CD4-positive, alpha-beta memory T cell (primary cell): ENCODE measurements around the gene FBXO4. TPM values are rescaled to one million over a fixed set of nuclear protein-coding genes. Genes with fewer than 3 reads are reported as not detected.
"Not testable (repeated sequence)": the region's sequence is repeated elsewhere in the genome, so short reads cannot be mapped to it uniquely, and the experiment has no call there.

Source experiments
- CTCF ChIA-PET: fragments of 350-600 bp; sonication (Branson Sonifier 250); formaldehyde crosslinking; loops from one replicate; lab custom pipeline; 2021; ENCODE audit warnings: inconsistent platforms; ENCODE audit not compliant: partially characterized antibody; lab: Charles Lee
- POLR2A ChIA-PET: fragments of 350-600 bp; sonication (Branson Sonifier 250); formaldehyde crosslinking; loops from one replicate; lab custom pipeline; 2021; ENCODE audit not compliant: partially characterized antibody; lab: Charles Lee
- DNase-seq, 5 donors: peaks; one replicate each; pipeline versions ENCODE4 v3.0.0 to v3.0.0-alpha.2; 2020 to 2022; ENCODE audit warnings: mixed read lengths in 1 of 5
- H3K27ac ChIP-seq: one replicate; pipeline ENCODE4 v1.7.0; 2013; ENCODE audit warnings: low read depth, low read length
- H3K27me3 ChIP-seq: 2 replicates; pipeline ENCODE4 v1.7.0; 2013; ENCODE audit warnings: mild to moderate bottlenecking, low read length, moderate library complexity; ENCODE audit not compliant: insufficient read depth
- H3K36me3 ChIP-seq: 2 replicates; pipeline ENCODE4 v1.7.0; 2013; ENCODE audit warnings: mild to moderate bottlenecking, low read length, moderate library complexity; ENCODE audit not compliant: insufficient read depth
- H3K4me1 ChIP-seq: 2 replicates; pipeline ENCODE4 v1.7.0; 2013; ENCODE audit warnings: mild to moderate bottlenecking, low read length, moderate library complexity; ENCODE audit not compliant: insufficient read depth
- H3K4me3 ChIP-seq, 2 donors: one replicate each; pipeline ENCODE4 v1.7.0; 2013; ENCODE audit warnings: low read length in 2 of 2, mild to moderate bottlenecking in 1 of 2
- H3K9me3 ChIP-seq, 2 donors: one replicate each; pipeline ENCODE4 v1.7.0; 2013; ENCODE audit warnings: low read length in 2 of 2, control low read depth in 1 of 2; ENCODE audit not compliant: control insufficient read depth in 1 of 2
- H3K27ac Mint-ChIP-seq, 7 donors: one replicate each; pipeline ENCODE4 v1.8.0; 2020 to 2021; ENCODE audit warnings: mixed read lengths in 7 of 7, mild to moderate bottlenecking in 6 of 7, inconsistent platforms in 3 of 7, moderate library complexity in 3 of 7
- H3K27me3 Mint-ChIP-seq, 2 donors: one replicate each; pipeline ENCODE4 v1.8.0; 2020 to 2021; ENCODE audit warnings: mixed read lengths in 2 of 2
- H3K36me3 Mint-ChIP-seq, 2 donors: one replicate each; pipeline ENCODE4 v1.8.0; 2020 to 2021; ENCODE audit warnings: mixed read lengths in 2 of 2, inconsistent platforms in 1 of 2, mild to moderate bottlenecking in 1 of 2
- H3K4me1 Mint-ChIP-seq, 4 donors: one replicate each; pipeline ENCODE4 v1.8.0; 2020 to 2021; ENCODE audit warnings: mixed read lengths in 4 of 4, mild to moderate bottlenecking in 1 of 4
- H3K4me3 Mint-ChIP-seq, 8 donors: one replicate each; pipeline ENCODE4 v1.8.0; 2020 to 2021; ENCODE audit warnings: mixed read lengths in 8 of 8, mild to moderate bottlenecking in 7 of 8, moderate library complexity in 6 of 8, inconsistent platforms in 3 of 8
- H3K9me3 Mint-ChIP-seq, 8 donors: one replicate each; pipeline ENCODE4 v1.8.0; 2020 to 2021; ENCODE audit warnings: mixed read lengths in 8 of 8, mild to moderate bottlenecking in 5 of 8, inconsistent platforms in 3 of 8, moderate library complexity in 1 of 8
- intact Hi-C: fragments of 100-400 bp; cut with micrococcal nuclease; formaldehyde crosslinking; loops from one replicate; pipeline ENCODE4 v1.15.1; 2023
- polyA plus RNA-seq, 2 donors: library from polyadenylated mRNA; unstranded; fragments of 300-500 nt; fragmentation: Illumina TruSeq; gene quantifications; one replicate each; pipeline ENCODE4 v1.2.3, GENCODE V29; 2021
- total RNA-seq, 2 experiments: library from RNA; stranded (reverse); gene quantifications; one replicate each; pipeline ENCODE4 v1.2.3, GENCODE V29; 2021

The FBXO4 gene
- total and polyA plus RNA-seq, 4 experiments from 2014 or later = 14.9 to 21.2 (median 16.6) TPM

- Histone ChIP-seq H3K27me3 (no peaks in the 10 kb centered on the region), H3K4me3 (no peak overlapping the region), H3K9me3 (no peaks in the 10 kb centered on the region), H3K4me1 (no peaks in the 10 kb centered on the region), H3K36me3 (no peaks in the 10 kb centered on the region), H3K27ac (no peak overlapping the region)
- no peak for DNase-seq
- no peaks in the 10 kb centered on the region for H3K4me1 Mint-ChIP-seq
- POLR2A ChIA-PET = no interaction called here
- H3K9me3 Mint-ChIP-seq = no peaks in the 10 kb centered on the region
- no peak overlapping the region for H3K4me3 Mint-ChIP-seq
- intact Hi-C loops = no loop called here
- CTCF ChIA-PET = interaction anchor here (1.1 kb wide), 1 partner anchor 116 kb away, joined by 3 read pairs; no protein-coding TSS in a partner anchor
- H3K27me3 Mint-ChIP-seq = no peaks in the 10 kb centered on the region
- H3K27ac Mint-ChIP-seq = no peak overlapping the region
- H3K36me3 Mint-ChIP-seq = peaks cover 26 to 28% of the 10 kb centered on the region in 2 donors
These were observed 15.6 kb downstream of the FBXO4 start for GRCh38 chr5:41940641-41941040.

GRCh38 chr5:41945332-41945955 is 20.4 kb downstream of the FBXO4 start:
- POLR2A ChIA-PET, H3K4me3 Mint-ChIP-seq, H3K4me1 ChIP-seq, H3K27ac Mint-ChIP-seq, H3K9me3 ChIP-seq, H3K4me1 Mint-ChIP-seq, H3K4me3 ChIP-seq, DNase-seq, H3K27me3 ChIP-seq, H3K27me3 Mint-ChIP-seq, CTCF ChIA-PET, H3K36me3 ChIP-seq, intact Hi-C loops, H3K27ac ChIP-seq: not testable (repeated sequence)
- H3K9me3 Mint-ChIP-seq = peaks cover 2 to 15% (median 9%) of the 10 kb centered on the region in 8 donors
- peaks cover 8 to 14% of the 10 kb centered on the region in 2 donors for H3K36me3 Mint-ChIP-seq

- Mint-ChIP-seq H3K4me1 (no peaks in the 10 kb centered on the region), H3K27me3 (peaks cover 0 to 3% of the 10 kb centered on the region in 2 donors), H3K36me3 (peaks cover 0 to 2% of the 10 kb centered on the region in 2 donors), H3K27ac (no peak overlapping the region), H3K4me3 (no peak overlapping the region), H3K9me3 (peaks cover 4 to 18% (median 12%) of the 10 kb centered on the region in 8 donors)
- H3K4me1 ChIP-seq = no peaks in the 10 kb centered on the region
- H3K36me3 ChIP-seq = no peaks in the 10 kb centered on the region
- no peak overlapping the region for H3K27ac ChIP-seq
- intact Hi-C loops = no loop called here
- H3K9me3 ChIP-seq = no peaks in the 10 kb centered on the region
- H3K27me3 ChIP-seq = no peaks in the 10 kb centered on the region
- no peak overlapping the region for H3K4me3 ChIP-seq
- CTCF ChIA-PET = no interaction called here
- DNase-seq = no peak
- POLR2A ChIA-PET = no interaction called here
These were observed 26.1 kb downstream of the FBXO4 start for GRCh38 chr5:41951224-41951623.

DNA sequence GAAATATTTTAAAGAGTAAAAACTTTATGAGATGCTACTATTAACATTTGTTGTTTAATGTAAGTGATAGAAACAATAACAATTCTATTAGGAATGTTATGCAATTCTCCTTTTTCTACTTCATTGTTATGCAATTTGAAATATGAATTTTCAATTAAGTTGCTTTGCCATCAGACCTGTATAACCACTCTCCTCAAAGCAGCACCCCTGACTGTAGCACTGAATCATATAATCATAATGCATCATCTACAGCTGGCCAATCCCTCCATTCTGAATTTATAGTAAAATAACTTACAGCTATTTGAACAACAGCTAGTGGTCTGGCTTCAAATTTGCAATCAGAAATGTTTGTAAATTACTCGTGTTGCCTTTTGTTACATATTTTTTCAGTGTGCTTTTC is 29.2 kb downstream of the FBXO4 start:
- intact Hi-C loops = no loop called here
- no peaks in the 10 kb centered on the region for H3K4me1 Mint-ChIP-seq
- POLR2A ChIA-PET = no interaction called here
- Histone ChIP-seq H3K4me1 (no peaks in the 10 kb centered on the region), H3K36me3 (no peaks in the 10 kb centered on the region), H3K9me3 (no peaks in the 10 kb centered on the region), H3K27ac (no peak overlapping the region), H3K27me3 (no peaks in the 10 kb centered on the region), H3K4me3 (no peak overlapping the region)
- H3K27ac Mint-ChIP-seq = no peak overlapping the region
- no peak for DNase-seq
- peaks cover 0 to 4% of the 10 kb centered on the region in 2 donors for H3K27me3 Mint-ChIP-seq
- CTCF ChIA-PET = no interaction called here
- no peaks in the 10 kb centered on the region for H3K36me3 Mint-ChIP-seq
- H3K4me3 Mint-ChIP-seq = no peak overlapping the region
- H3K9me3 Mint-ChIP-seq = peaks cover 3 to 22% (median 17%) of the 10 kb centered on the region in 8 donors

- CTCF ChIA-PET = no interaction called here
- DNase-seq = no peak
- peaks cover 2 to 26% (median 21%) of the 10 kb centered on the region in 8 donors for H3K9me3 Mint-ChIP-seq
- no peaks in the 10 kb centered on the region for H3K9me3 ChIP-seq
- no peaks in the 10 kb centered on the region for H3K36me3 ChIP-seq
- no peak overlapping the region for H3K4me3 ChIP-seq
- no peaks in the 10 kb centered on the region for H3K36me3 Mint-ChIP-seq
- no peaks in the 10 kb centered on the region for H3K4me1 Mint-ChIP-seq
- H3K27ac ChIP-seq = no peak overlapping the region
- no peak overlapping the region for H3K27ac Mint-ChIP-seq
- intact Hi-C loops = no loop called here
- H3K27me3 Mint-ChIP-seq = peaks cover 0 to 1% of the 10 kb centered on the region in 2 donors
- H3K27me3 ChIP-seq = no peaks in the 10 kb centered on the region
- no peaks in the 10 kb centered on the region for H3K4me1 ChIP-seq
- POLR2A ChIA-PET = no interaction called here
- no peak overlapping the region for H3K4me3 Mint-ChIP-seq
These were observed 30.4 kb downstream of the FBXO4 start for GRCh38 chr5:41955432-41956024.

- no peak overlapping the region for H3K4me3 Mint-ChIP-seq
- Histone ChIP-seq H3K4me1 (no peaks in the 10 kb centered on the region), H3K27ac (no peak overlapping the region), H3K4me3 (no peak overlapping the region), H3K27me3 (no peaks in the 10 kb centered on the region), H3K9me3 (no peaks in the 10 kb centered on the region), H3K36me3 (no peaks in the 10 kb centered on the region)
- no peaks in the 10 kb centered on the region for H3K4me1 Mint-ChIP-seq
- ChIA-PET CTCF (no interaction called here), POLR2A (no interaction called here)
- H3K27ac Mint-ChIP-seq = peak overlapping the region in 1 of 7 donors; percentile 36
- intact Hi-C loops = no loop called here
- H3K36me3 Mint-ChIP-seq = peaks cover 2 to 3% of the 10 kb centered on the region in 2 donors
- peaks cover 0 to 1% of the 10 kb centered on the region in 2 donors for H3K27me3 Mint-ChIP-seq
- peaks cover 0 to 38% (median 27%) of the 10 kb centered on the region in 8 donors for H3K9me3 Mint-ChIP-seq
- no peak for DNase-seq
These were observed 31.9 kb downstream of the FBXO4 start for GRCh38 chr5:41956943-41957342.

DNA sequence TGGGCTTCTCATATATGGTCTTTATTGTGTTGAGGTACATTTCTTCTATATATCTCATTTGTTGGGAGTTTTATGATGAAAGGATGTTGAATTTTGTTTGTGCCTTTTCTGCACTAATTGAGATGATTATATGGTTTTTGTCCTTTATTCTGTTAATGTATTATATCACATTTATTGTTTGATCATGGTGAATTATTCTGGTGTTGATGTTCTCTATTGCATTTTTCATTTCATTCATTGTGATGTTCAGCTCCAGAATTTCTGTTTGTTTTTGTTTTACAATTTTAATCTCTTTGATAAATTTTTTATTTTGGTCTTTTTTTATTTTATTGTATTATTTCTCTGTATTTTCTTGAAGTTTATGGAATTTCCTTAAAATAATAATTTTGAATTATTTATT is 35.4 kb downstream of the FBXO4 start:
- ChIA-PET CTCF (no interaction called here), POLR2A (no interaction called here)
- H3K27me3 ChIP-seq = no peaks in the 10 kb centered on the region

More for the DNA sequence above, 35.4 kb downstream of the FBXO4 start:
- H3K4me3 ChIP-seq = no peak overlapping the region
- H3K27me3 Mint-ChIP-seq = peaks cover 0 to 3% of the 10 kb centered on the region in 2 donors
- no peak overlapping the region for H3K27ac Mint-ChIP-seq
- H3K36me3 Mint-ChIP-seq = peaks cover 3 to 6% of the 10 kb centered on the region in 2 donors
- H3K4me1 Mint-ChIP-seq = no peaks in the 10 kb centered on the region
- H3K36me3 ChIP-seq = no peaks in the 10 kb centered on the region
- no peaks in the 10 kb centered on the region for H3K4me1 ChIP-seq
- no peak overlapping the region for H3K27ac ChIP-seq
- intact Hi-C loops = no loop called here
- H3K4me3 Mint-ChIP-seq = no peak overlapping the region
- H3K9me3 ChIP-seq = no peaks in the 10 kb centered on the region
- no peak for DNase-seq
- H3K9me3 Mint-ChIP-seq = peaks cover 0 to 50% (median 40%) of the 10 kb centered on the region in 8 donors
